ENCODE results near the gene MYBBP1A.

GRCh38 chr17:4503283-4504025 lies 51.7 kb downstream of the MYBBP1A start:
- TF ChIP-seq, protein P1, sequence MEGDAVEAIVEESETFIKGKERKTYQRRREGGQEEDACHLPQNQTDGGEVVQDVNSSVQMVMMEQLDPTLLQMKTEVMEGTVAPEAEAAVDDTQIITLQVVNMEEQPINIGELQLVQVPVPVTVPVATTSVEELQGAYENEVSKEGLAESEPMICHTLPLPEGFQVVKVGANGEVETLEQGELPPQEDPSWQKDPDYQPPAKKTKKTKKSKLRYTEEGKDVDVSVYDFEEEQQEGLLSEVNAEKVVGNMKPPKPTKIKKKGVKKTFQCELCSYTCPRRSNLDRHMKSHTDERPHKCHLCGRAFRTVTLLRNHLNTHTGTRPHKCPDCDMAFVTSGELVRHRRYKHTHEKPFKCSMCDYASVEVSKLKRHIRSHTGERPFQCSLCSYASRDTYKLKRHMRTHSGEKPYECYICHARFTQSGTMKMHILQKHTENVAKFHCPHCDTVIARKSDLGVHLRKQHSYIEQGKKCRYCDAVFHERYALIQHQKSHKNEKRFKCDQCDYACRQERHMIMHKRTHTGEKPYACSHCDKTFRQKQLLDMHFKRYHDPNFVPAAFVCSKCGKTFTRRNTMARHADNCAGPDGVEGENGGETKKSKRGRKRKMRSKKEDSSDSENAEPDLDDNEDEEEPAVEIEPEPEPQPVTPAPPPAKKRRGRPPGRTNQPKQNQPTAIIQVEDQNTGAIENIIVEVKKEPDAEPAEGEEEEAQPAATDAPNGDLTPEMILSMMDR (IDR thresholded peaks at IDR 0.05) = no peak
- TF ChIP-seq POLR2A (IDR thresholded peaks at IDR 0.05) = no peak
